ENCODE results near the gene APOM.
A peak's percentile ranks its signal among the peaks of the same experiment; 100 is the strongest.

DNA sequence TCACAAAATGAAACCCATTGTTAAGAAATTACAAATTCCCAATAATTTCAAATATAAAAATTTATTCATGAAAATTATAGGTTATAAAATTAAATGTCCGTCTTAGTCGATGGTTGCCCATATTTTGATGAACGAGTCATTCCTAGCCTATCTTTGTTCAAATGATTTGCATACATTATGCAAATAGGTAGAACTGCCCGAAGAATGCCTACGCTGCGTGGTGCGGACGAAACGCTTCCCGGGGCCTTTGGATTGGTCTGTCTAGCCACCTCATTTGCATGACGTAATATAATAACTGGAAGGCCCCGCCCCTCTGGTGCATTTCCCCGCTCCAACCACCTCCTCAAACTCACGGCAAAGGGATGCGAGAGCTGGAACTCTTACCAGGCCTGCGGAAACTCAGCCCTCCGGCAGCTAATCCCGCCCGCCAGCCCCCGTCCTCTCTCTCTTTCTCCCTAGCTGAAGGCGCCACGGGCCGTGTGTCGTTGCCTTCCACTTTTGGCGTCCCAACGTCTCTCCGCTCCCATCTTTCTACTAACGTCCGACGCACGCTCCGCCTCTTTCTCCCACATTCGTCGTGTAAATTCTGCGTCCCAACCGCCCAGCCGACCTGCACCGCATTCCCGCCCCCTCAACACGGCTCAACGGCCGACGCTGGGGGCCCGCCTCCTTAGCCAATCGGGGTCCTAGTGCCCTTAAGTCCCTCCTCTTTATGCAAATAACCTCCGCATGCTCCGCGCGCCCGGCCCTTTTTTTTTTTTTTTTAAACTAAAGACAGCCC lies 35.7 kb upstream of the APOM start:
- peak; percentile 52 to 87 for TF ChIP-seq POLR2A (IDR thresholded peaks at IDR 0.05)
- TF ChIP-seq, protein P1, sequence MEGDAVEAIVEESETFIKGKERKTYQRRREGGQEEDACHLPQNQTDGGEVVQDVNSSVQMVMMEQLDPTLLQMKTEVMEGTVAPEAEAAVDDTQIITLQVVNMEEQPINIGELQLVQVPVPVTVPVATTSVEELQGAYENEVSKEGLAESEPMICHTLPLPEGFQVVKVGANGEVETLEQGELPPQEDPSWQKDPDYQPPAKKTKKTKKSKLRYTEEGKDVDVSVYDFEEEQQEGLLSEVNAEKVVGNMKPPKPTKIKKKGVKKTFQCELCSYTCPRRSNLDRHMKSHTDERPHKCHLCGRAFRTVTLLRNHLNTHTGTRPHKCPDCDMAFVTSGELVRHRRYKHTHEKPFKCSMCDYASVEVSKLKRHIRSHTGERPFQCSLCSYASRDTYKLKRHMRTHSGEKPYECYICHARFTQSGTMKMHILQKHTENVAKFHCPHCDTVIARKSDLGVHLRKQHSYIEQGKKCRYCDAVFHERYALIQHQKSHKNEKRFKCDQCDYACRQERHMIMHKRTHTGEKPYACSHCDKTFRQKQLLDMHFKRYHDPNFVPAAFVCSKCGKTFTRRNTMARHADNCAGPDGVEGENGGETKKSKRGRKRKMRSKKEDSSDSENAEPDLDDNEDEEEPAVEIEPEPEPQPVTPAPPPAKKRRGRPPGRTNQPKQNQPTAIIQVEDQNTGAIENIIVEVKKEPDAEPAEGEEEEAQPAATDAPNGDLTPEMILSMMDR (IDR thresholded peaks at IDR 0.05): no peak
